Esophagus muscularis mucosa (tissue), 3 donors: ENCODE measurements around the gene RNPC3.

Experiments
- CTCF ChIP-seq, 3 experiments: fragments of 200-600 bp in 2 of 3; fragments of 450-650 bp in 1 of 3; sonication (generic) in 2 of 3; IDR thresholded peaks; one replicate each; pipeline ENCODE4 v1.5.1; 2017 to 2019; ENCODE audit warnings: antibody characterized with exemption in 3 of 3, mild to moderate bottlenecking in 2 of 3, moderate library complexity in 1 of 3
- POLR2AphosphoS5 ChIP-seq, 2 donors: sonication (generic); formaldehyde crosslinking; IDR thresholded peaks; one replicate each; pipeline ENCODE4 v1.6.1; 2017; ENCODE audit warnings: antibody characterized with exemption in 2 of 2

DNA sequence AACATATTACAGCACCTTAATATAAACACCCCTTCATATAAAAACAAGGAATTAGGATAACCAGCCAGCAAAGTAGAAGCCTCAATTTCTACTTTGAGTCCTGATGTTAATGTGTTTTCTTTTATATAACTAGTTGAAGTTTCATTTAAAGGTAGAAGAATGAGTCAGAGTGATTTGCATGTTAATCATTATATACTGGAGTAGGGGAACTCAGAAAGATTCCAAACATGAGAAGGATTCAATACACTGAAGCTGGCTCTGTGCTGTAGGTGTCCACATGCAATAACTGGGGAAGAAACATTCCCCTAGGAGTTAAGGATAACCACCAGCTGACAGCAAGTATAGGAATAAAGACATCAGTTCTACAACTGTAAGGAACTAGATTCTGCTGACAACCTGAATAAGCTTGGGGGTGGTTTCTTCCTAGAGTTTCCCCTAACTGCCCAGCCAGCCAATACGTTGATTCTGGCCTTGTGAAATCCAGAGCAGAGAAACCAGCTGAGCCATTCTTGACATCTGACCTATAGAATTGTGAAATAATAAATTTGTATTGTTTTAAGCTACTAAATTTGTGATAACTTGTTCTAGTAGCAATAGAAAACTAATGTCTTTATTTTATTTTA lies 33.4 kb upstream of the RNPC3 start:
- TF ChIP-seq CTCF (IDR thresholded peaks at IDR 0.05): no peak
- no peak for TF ChIP-seq POLR2AphosphoS5 (IDR thresholded peaks at IDR 0.05)
